Measurements from ENCODE around the gene PRR20C.
"Not testable (repeated sequence)": the region's sequence is repeated elsewhere in the genome, so short reads cannot be mapped to it uniquely, and the experiment has no call there.

Gene PRR20C

DNA sequence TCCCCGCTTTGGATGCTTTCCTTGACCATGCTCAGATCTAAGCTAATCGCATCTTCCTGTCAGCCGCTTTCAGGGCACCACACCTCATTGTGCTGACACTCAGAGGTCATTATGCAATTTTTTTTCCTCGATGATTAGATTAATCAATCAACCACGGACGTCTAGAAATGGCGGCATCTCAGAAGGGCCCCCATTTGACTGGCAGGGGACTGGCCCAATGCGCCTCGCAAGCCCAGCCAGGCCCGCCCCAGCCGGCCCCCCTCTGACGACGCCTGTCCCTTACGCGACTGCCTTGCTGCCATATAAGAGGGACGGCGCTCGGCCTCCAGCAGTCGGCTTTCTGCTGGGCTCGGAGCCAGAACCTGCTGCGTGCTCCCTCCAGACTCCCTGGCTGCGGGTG lies at the start of gene PRR20C:
PRR20C (plus strand) TSS at position 301 of the 400 bp plus-strand sequence. CDS start 387 bp downstream, outside the sequence.
- in situ Hi-C loops (cut with MboI; ENCODE audit: low sequenced_read_pairs); DNase-seq (ENCODE audit: low spot score in 2 of 2); H3K36me3 ChIP-seq (replicated peaks): not testable (repeated sequence)

DNA sequence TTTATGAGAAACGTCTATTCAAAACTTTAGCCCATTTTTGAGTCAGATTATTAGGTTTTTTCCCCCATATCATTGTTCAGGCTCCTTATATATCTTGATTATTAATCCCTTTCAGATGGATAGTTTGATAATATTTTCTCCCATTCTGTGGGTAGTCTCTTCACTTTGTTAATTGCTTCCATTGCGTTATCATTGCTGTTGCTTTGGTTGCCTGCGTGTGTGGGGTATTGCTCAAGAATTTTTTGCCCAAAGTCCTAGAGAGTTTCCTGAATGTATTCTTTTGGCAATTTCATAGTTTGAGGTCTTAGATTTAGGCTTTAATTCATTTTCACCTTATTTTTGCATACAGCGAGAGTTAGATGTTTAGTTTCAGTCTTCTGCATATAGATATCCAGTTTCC lies 38.9 kb upstream of the PRR20C start:
- Histone ChIP-seq H3K4me1 (no peaks in the 10 kb centered on the region), H3K27me3 (ENCODE audit: low read depth) (no peaks in the 10 kb centered on the region), H3K9me3 (no peaks in the 10 kb centered on the region), H3K4me3 (no peak overlapping the region), H3K36me3 (replicated peaks) (no peaks in the 10 kb centered on the region)
- in situ Hi-C loops (cut with MboI; ENCODE audit: low sequenced_read_pairs), result no loop called here
- DNase-seq (ENCODE audit: low spot score in 2 of 2), result no peak

More for the DNA sequence above, at the start of gene PRR20C:
- H3K9me3 ChIP-seq; H3K4me3 ChIP-seq; H3K27me3 ChIP-seq (ENCODE audit: low read depth); H3K4me1 ChIP-seq: not testable (repeated sequence)

DNA sequence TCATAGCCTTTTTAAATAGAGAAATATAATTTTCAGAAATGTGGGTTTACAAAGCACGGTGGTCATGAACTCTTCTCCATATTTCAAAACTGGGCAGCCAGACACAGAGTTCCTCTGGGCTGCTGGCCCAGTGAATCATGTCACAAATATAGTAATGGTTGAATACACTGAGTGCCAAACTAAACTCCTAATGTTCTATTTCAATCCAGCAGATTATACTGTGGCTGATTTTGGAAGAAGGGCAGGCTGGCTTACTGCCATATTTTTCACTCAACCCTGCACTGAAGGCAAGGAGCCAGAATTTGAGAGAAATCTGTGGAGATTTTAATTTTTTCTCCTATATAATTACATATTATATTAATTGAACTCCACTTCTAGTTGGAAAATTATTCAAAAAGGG lies 30.2 kb upstream of the PRR20C start:
- Histone ChIP-seq H3K36me3 (replicated peaks) (no peaks in the 10 kb centered on the region), H3K4me1 (no peaks in the 10 kb centered on the region), H3K9me3 (no peaks in the 10 kb centered on the region), H3K4me3 (no peak overlapping the region), H3K27me3 (ENCODE audit: low read depth) (no peaks in the 10 kb centered on the region)
- in situ Hi-C loops (cut with MboI; ENCODE audit: low sequenced_read_pairs), result no loop called here
- no peak for DNase-seq (ENCODE audit: low spot score in 2 of 2)

DNA sequence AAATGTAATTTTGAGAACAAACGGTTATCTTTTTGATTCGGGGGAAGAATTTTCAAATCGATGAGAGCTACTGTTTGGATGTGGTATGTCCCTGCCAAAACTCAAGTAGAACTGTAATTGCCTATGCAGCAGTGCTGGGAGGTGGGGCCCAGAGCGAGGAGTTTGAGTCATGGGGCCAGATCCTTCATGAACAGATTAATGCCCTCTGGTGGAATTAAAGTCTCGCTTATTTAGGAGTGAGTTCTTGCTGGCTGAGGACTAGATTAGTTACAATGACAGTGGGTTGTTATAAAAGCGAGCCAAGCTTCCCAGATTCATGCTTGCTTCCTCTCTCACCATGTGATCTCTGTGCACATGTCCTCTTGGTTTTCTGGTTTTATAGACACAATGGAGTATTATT lies 25.0 kb upstream of the PRR20C start:
- in situ Hi-C loops (cut with MboI; ENCODE audit: low sequenced_read_pairs), result no loop called here
- DNase-seq (ENCODE audit: low spot score in 2 of 2), result peak; percentile 12
- no peaks in the 10 kb centered on the region for H3K9me3 ChIP-seq

DNA sequence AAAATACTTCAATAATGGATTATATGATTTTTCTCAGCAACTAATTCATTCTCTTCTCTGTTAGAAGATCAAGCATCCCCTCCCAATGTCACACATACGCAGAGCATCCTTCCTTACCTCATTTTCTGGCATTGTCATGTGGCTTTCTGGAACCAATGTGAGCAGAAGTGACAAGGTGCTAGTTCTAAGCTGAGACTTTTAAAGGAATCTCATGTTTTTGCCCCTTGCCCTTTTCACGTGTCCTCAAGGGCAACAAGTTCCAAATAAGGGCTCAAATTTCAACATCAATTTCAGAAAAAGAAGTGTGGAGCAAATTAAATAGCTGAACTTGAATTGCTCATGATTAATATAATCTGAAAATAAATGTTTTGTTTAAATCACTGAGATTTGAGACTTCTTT lies 17.8 kb upstream of the PRR20C start:
- H3K27me3 ChIP-seq (ENCODE audit: low read depth), result no peaks in the 10 kb centered on the region
- DNase-seq (ENCODE audit: low spot score in 2 of 2), result no peak
- in situ Hi-C loops (cut with MboI; ENCODE audit: low sequenced_read_pairs), result no loop called here
- no peaks in the 10 kb centered on the region for H3K4me1 ChIP-seq
- H3K4me3 ChIP-seq, result no peak overlapping the region
- H3K9me3 ChIP-seq, result no peaks in the 10 kb centered on the region
- no peaks in the 10 kb centered on the region for H3K36me3 ChIP-seq (replicated peaks)

More for the DNA sequence above, 25.0 kb upstream of the PRR20C start:
- no peak overlapping the region for H3K4me3 ChIP-seq
- no peaks in the 10 kb centered on the region for H3K4me1 ChIP-seq
- H3K36me3 ChIP-seq (replicated peaks), result no peaks in the 10 kb centered on the region
- no peaks in the 10 kb centered on the region for H3K27me3 ChIP-seq (ENCODE audit: low read depth)

DNA sequence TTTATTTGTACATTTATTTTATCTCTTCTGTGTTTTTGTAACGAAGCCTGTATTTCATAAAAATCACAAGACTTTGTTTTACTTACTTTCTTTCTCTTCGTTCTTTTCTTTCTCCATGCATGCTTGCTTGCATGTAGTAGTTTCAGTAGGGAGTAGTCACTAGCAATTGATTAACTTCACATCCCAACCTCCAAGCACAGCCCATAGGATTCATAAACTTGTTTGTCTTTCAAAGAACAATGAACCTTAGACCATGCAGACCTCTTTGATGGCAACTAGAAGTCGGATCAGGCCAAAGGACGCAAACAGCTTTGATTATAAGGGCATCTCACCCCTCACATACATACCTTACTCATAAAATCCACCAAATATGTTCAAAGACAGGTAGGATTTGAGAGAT lies 16.3 kb upstream of the PRR20C start:
- no peak overlapping the region for H3K4me3 ChIP-seq
- H3K4me1 ChIP-seq, result no peaks in the 10 kb centered on the region
- no peaks in the 10 kb centered on the region for H3K27me3 ChIP-seq (ENCODE audit: low read depth)
- no peak for DNase-seq (ENCODE audit: low spot score in 2 of 2)
- no peaks in the 10 kb centered on the region for H3K36me3 ChIP-seq (replicated peaks)
- H3K9me3 ChIP-seq, result no peaks in the 10 kb centered on the region
- in situ Hi-C loops (cut with MboI; ENCODE audit: low sequenced_read_pairs), result no loop called here

DNA sequence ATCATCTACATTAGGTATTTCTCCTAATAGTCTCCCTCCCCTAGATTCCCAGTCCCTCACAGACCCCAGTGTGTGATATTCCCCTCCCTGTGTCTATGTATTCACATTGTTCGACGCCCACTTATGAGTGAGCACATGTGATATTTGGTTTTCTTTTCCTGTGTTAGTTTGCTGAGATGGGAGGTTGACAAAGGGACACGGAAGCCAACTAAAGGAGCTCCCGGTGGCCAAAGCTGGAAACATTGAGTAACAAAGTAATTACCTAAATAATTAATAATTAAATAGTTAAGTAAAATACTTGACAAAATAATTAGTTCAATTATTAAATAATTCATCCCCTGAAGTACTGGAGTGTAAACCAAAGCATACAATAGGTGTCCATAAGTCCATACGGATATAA lies 14.9 kb upstream of the PRR20C start:
- Histone ChIP-seq H3K4me1 (no peaks in the 10 kb centered on the region), H3K9me3 (no peaks in the 10 kb centered on the region), H3K27me3 (ENCODE audit: low read depth) (no peaks in the 10 kb centered on the region), H3K4me3 (no peak overlapping the region), H3K36me3 (replicated peaks) (no peaks in the 10 kb centered on the region)
- no peak for DNase-seq (ENCODE audit: low spot score in 2 of 2)
- in situ Hi-C loops (cut with MboI; ENCODE audit: low sequenced_read_pairs), result no loop called here

DNA sequence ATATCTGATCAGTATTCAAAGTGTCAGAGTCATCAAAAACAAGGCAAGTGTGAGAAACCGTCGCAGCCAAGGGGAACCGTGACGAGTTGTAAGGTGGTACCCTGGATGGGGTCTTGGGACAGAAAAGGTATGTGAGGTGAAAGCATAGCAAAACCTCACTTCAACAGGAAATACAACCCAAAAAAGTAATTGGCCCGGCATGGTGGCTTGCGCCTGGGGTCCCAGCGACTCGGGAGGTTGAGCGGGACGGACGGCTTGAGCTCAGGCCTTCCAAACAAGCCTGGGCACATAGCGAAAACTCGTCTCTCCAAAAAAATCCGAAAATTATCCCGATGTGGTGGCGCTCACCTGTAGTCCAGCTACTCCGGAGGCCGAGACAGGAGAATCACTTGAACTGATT lies 14.1 kb upstream of the PRR20C start:
- H3K4me1 ChIP-seq; H3K36me3 ChIP-seq (replicated peaks); H3K27me3 ChIP-seq (ENCODE audit: low read depth); in situ Hi-C loops (cut with MboI; ENCODE audit: low sequenced_read_pairs); DNase-seq (ENCODE audit: low spot score in 2 of 2); H3K9me3 ChIP-seq; H3K4me3 ChIP-seq: not testable (repeated sequence)

DNA sequence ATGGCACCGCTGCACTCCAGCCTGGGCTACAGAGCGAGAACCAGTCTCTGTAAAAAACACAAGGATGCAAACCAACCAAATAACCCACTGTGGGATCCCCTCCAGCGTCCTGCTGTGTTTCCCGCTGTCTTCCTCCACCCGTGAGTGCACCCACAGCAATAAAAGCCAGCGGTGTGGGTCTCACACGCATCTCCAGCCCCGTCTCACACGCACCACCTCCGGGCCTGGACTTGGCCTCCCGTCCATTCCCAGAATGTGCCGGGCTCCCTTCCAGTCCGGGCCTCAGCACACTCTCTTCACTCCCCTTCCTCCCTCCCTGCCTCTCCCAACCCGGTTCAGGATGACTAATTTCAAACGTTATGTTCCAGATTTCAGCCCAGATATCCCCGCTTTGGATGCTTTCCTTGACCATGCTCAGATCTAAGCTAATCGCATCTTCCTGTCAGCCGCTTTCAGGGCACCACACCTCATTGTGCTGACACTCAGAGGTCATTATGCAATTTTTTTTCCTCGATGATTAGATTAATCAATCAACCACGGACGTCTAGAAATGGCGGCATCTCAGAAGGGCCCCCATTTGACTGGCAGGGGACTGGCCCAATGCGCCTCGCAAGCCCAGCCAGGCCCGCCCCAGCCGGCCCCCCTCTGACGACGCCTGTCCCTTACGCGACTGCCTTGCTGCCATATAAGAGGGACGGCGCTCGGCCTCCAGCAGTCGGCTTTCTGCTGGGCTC lies 13.5 kb upstream of the PRR20C start, which contains the start of gene PRR20A:
PRR20A (plus strand) TSS at position 684 of the 734 bp plus-strand sequence. CDS start 387 bp downstream, outside the sequence.
- H3K36me3 ChIP-seq (replicated peaks); H3K9me3 ChIP-seq; in situ Hi-C loops (cut with MboI; ENCODE audit: low sequenced_read_pairs); H3K27me3 ChIP-seq (ENCODE audit: low read depth); H3K4me1 ChIP-seq; DNase-seq (ENCODE audit: low spot score in 2 of 2); H3K4me3 ChIP-seq: not testable (repeated sequence)

DNA sequence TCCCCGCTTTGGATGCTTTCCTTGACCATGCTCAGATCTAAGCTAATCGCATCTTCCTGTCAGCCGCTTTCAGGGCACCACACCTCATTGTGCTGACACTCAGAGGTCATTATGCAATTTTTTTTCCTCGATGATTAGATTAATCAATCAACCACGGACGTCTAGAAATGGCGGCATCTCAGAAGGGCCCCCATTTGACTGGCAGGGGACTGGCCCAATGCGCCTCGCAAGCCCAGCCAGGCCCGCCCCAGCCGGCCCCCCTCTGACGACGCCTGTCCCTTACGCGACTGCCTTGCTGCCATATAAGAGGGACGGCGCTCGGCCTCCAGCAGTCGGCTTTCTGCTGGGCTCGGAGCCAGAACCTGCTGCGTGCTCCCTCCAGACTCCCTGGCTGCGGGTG lies 6.7 kb upstream of the PRR20C start, which contains the start of gene PRR20B:
PRR20B (plus strand) TSS at position 301 of the 400 bp plus-strand sequence. CDS start 387 bp downstream, outside the sequence.
- DNase-seq (ENCODE audit: low spot score in 2 of 2); H3K27me3 ChIP-seq (ENCODE audit: low read depth); H3K4me3 ChIP-seq; in situ Hi-C loops (cut with MboI; ENCODE audit: low sequenced_read_pairs); H3K9me3 ChIP-seq; H3K4me1 ChIP-seq; H3K36me3 ChIP-seq (replicated peaks): not testable (repeated sequence)

DNA sequence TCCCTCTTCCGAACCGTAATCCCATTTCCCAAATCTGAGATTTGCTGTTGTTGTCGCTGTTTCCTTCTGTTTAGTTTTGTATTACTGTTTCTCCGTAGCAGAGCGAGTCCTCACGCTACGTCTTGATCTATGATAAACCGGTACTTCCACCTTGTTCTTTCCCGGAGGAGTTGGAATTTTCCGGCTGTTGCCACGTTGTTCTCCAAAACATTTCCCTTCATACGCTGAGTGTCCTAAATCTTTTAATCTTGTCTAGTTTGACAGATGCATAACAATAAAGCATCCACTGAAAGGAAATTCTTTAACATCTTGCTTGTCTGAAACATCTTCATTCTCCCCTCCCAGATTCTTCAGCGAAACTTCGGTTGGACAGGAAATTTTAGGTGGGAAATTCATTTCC lies 5.8 kb upstream of the PRR20C start:
- H3K4me3 ChIP-seq; H3K36me3 ChIP-seq (replicated peaks); H3K4me1 ChIP-seq; H3K9me3 ChIP-seq; in situ Hi-C loops (cut with MboI; ENCODE audit: low sequenced_read_pairs); H3K27me3 ChIP-seq (ENCODE audit: low read depth); DNase-seq (ENCODE audit: low spot score in 2 of 2): not testable (repeated sequence)

DNA sequence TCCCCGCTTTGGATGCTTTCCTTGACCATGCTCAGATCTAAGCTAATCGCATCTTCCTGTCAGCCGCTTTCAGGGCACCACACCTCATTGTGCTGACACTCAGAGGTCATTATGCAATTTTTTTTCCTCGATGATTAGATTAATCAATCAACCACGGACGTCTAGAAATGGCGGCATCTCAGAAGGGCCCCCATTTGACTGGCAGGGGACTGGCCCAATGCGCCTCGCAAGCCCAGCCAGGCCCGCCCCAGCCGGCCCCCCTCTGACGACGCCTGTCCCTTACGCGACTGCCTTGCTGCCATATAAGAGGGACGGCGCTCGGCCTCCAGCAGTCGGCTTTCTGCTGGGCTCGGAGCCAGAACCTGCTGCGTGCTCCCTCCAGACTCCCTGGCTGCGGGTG lies 6.5 kb downstream of the PRR20C start, which contains the start of gene PRR20D:
PRR20D (plus strand) TSS at position 301 of the 400 bp plus-strand sequence. CDS start 387 bp downstream, outside the sequence.
- H3K4me3 ChIP-seq; H3K4me1 ChIP-seq; H3K36me3 ChIP-seq (replicated peaks); H3K9me3 ChIP-seq; DNase-seq (ENCODE audit: low spot score in 2 of 2); H3K27me3 ChIP-seq (ENCODE audit: low read depth); in situ Hi-C loops (cut with MboI; ENCODE audit: low sequenced_read_pairs): not testable (repeated sequence)

DNA sequence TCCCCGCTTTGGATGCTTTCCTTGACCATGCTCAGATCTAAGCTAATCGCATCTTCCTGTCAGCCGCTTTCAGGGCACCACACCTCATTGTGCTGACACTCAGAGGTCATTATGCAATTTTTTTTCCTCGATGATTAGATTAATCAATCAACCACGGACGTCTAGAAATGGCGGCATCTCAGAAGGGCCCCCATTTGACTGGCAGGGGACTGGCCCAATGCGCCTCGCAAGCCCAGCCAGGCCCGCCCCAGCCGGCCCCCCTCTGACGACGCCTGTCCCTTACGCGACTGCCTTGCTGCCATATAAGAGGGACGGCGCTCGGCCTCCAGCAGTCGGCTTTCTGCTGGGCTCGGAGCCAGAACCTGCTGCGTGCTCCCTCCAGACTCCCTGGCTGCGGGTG lies 13.0 kb downstream of the PRR20C start, which contains the start of gene PRR20E:
PRR20E (plus strand) TSS at position 301 of the 400 bp plus-strand sequence. CDS start 387 bp downstream, outside the sequence.
- H3K36me3 ChIP-seq (replicated peaks); H3K4me1 ChIP-seq; in situ Hi-C loops (cut with MboI; ENCODE audit: low sequenced_read_pairs); H3K4me3 ChIP-seq; H3K27me3 ChIP-seq (ENCODE audit: low read depth); DNase-seq (ENCODE audit: low spot score in 2 of 2); H3K9me3 ChIP-seq: not testable (repeated sequence)

DNA sequence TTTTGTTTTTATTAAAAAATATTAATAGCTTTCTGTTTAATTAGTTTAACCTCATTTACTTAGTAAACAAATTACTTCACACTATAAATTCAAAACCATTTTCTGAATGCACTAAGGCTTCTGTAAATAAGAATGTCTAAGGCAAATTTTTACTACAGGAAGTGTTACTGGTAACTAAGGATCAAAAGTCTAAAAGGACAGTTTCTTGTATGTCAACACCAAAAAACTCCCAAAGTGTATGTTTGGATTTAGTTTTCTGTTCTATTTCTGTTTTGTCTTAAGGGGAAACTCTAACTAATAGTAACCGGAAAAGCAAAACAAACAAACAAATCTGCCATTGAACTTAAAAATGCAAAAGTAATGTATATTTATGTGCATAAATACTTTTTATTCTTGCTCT lies 37.8 kb downstream of the PRR20C start:
- Histone ChIP-seq H3K4me3 (no peak overlapping the region), H3K36me3 (replicated peaks) (no peaks in the 10 kb centered on the region), H3K27me3 (ENCODE audit: low read depth) (no peaks in the 10 kb centered on the region), H3K4me1 (no peaks in the 10 kb centered on the region), H3K9me3 (no peaks in the 10 kb centered on the region)
- no peak for DNase-seq (ENCODE audit: low spot score in 2 of 2)
- in situ Hi-C loops (cut with MboI; ENCODE audit: low sequenced_read_pairs), result no loop called here
